H1 (cell line): ENCODE results near the gene OOEP. TPM values are rescaled to one million over a fixed set of nuclear protein-coding genes. Genes with fewer than 3 reads are reported as not detected.

ENCODE experiments used
- polyA plus RNA-seq, 7 experiments: library from polyadenylated mRNA; depleted of rRNA in 3 of 7; stranded (reverse) in 5 of 7; unstranded in 2 of 7; fragments of >200 nt in 5 of 7; fragments of 200-250 nt in 2 of 7; gene quantifications; 1 replicate in 5 of 7; 2 replicates in 1 of 7; 4 replicates in 1 of 7; pipeline versions ENCODE4 v1.2.1 to v1.2.3, GENCODE V29; 2011 to 2013; ENCODE audit warnings: missing spikeins in 2 of 7, mixed read lengths in 2 of 7
- total RNA-seq: library from RNA; stranded (reverse); fragmentation: NEBNext Ultra II Directional; extraction: Animal tissue kit (Norgen Biotek cat#: 25700); gene quantifications from 2 replicates; pipeline ENCODE4 v1.2.1, GENCODE V29; 2021
- TF ChIP-seq, protein P1 (sequence below): fragments of 300-600 bp; sonication (generic); IDR thresholded peaks from 2 replicates; pipeline ENCODE4 v1.7.1; 2012; ENCODE audit warnings: low read length, moderate library complexity, mild to moderate bottlenecking, inconsistent platforms; ENCODE audit not compliant: insufficient replicate concordance

OOEP gene
- total and polyA plus RNA-seq, 2 of the 8 experiments (the other 6 are each of a cell fraction or from before 2014, with no cell fraction given): 0.20 to 0.41 TPM

DNA sequence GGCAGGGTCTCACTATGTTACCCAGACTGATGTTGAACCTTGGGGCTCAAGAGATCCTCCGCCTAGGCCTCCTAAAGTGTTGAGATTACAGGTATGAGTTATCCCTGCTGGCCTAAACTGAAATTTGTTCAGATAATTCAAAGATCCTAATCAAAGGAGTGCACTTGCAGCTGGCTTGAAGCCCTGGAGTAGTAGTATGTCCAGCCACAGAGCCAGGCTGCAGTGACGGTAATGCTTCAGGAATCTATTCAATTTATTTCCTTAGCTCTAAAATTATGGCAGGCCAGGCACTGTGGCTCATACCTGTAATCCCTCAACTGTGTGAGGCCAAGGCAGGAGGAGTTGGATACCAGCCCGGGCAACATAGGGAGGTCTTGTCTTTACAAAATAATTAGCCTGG lies 23.6 kb upstream of the OOEP start (continued):
- TF ChIP-seq, protein P1, sequence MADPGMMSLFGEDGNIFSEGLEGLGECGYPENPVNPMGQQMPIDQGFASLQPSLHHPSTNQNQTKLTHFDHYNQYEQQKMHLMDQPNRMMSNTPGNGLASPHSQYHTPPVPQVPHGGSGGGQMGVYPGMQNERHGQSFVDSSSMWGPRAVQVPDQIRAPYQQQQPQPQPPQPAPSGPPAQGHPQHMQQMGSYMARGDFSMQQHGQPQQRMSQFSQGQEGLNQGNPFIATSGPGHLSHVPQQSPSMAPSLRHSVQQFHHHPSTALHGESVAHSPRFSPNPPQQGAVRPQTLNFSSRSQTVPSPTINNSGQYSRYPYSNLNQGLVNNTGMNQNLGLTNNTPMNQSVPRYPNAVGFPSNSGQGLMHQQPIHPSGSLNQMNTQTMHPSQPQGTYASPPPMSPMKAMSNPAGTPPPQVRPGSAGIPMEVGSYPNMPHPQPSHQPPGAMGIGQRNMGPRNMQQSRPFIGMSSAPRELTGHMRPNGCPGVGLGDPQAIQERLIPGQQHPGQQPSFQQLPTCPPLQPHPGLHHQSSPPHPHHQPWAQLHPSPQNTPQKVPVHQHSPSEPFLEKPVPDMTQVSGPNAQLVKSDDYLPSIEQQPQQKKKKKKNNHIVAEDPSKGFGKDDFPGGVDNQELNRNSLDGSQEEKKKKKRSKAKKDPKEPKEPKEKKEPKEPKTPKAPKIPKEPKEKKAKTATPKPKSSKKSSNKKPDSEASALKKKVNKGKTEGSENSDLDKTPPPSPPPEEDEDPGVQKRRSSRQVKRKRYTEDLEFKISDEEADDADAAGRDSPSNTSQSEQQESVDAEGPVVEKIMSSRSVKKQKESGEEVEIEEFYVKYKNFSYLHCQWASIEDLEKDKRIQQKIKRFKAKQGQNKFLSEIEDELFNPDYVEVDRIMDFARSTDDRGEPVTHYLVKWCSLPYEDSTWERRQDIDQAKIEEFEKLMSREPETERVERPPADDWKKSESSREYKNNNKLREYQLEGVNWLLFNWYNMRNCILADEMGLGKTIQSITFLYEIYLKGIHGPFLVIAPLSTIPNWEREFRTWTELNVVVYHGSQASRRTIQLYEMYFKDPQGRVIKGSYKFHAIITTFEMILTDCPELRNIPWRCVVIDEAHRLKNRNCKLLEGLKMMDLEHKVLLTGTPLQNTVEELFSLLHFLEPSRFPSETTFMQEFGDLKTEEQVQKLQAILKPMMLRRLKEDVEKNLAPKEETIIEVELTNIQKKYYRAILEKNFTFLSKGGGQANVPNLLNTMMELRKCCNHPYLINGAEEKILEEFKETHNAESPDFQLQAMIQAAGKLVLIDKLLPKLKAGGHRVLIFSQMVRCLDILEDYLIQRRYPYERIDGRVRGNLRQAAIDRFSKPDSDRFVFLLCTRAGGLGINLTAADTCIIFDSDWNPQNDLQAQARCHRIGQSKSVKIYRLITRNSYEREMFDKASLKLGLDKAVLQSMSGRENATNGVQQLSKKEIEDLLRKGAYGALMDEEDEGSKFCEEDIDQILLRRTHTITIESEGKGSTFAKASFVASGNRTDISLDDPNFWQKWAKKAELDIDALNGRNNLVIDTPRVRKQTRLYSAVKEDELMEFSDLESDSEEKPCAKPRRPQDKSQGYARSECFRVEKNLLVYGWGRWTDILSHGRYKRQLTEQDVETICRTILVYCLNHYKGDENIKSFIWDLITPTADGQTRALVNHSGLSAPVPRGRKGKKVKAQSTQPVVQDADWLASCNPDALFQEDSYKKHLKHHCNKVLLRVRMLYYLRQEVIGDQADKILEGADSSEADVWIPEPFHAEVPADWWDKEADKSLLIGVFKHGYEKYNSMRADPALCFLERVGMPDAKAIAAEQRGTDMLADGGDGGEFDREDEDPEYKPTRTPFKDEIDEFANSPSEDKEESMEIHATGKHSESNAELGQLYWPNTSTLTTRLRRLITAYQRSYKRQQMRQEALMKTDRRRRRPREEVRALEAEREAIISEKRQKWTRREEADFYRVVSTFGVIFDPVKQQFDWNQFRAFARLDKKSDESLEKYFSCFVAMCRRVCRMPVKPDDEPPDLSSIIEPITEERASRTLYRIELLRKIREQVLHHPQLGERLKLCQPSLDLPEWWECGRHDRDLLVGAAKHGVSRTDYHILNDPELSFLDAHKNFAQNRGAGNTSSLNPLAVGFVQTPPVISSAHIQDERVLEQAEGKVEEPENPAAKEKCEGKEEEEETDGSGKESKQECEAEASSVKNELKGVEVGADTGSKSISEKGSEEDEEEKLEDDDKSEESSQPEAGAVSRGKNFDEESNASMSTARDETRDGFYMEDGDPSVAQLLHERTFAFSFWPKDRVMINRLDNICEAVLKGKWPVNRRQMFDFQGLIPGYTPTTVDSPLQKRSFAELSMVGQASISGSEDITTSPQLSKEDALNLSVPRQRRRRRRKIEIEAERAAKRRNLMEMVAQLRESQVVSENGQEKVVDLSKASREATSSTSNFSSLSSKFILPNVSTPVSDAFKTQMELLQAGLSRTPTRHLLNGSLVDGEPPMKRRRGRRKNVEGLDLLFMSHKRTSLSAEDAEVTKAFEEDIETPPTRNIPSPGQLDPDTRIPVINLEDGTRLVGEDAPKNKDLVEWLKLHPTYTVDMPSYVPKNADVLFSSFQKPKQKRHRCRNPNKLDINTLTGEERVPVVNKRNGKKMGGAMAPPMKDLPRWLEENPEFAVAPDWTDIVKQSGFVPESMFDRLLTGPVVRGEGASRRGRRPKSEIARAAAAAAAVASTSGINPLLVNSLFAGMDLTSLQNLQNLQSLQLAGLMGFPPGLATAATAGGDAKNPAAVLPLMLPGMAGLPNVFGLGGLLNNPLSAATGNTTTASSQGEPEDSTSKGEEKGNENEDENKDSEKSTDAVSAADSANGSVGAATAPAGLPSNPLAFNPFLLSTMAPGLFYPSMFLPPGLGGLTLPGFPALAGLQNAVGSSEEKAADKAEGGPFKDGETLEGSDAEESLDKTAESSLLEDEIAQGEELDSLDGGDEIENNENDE: no peak
